B cell (primary cell): ENCODE measurements around the gene DNAJB2.

ENCODE experiments used
- EZH2 ChIP-seq: IDR thresholded peaks from 2 replicates; pipeline ENCODE4 v1.6.1; 2012; ENCODE audit warnings: borderline replicate concordance, low read depth, mild to moderate bottlenecking, moderate library complexity, low read length; ENCODE audit not compliant: insufficient read depth, poor library complexity, severe bottlenecking
- TF ChIP-seq, protein P1 (sequence below): fragments of 200-600 bp; IDR thresholded peaks from one replicate; pipeline ENCODE4 v1.8.0; 2022; ENCODE audit warnings: antibody characterized with exemption, mild to moderate bottlenecking

DNA sequence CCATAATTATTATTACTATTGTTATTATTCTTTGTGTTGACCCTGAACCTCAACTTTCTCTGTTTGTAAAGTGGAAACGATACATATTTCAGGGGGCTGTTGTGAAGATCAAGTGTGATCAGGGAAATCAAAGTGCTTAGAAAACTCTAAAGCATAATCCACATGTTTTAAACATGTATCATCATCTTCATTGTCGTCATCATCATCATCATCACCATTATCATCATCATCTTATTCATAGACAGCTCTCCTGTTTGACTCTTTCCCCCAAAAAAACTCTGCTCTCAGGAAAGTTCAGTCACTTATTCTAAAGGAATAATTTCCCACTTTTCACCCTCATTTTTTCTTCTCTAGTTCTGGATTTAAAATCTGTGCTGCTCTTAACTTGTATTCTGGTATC is 25.1 kb downstream of the DNAJB2 start:
- TF ChIP-seq, protein P1, sequence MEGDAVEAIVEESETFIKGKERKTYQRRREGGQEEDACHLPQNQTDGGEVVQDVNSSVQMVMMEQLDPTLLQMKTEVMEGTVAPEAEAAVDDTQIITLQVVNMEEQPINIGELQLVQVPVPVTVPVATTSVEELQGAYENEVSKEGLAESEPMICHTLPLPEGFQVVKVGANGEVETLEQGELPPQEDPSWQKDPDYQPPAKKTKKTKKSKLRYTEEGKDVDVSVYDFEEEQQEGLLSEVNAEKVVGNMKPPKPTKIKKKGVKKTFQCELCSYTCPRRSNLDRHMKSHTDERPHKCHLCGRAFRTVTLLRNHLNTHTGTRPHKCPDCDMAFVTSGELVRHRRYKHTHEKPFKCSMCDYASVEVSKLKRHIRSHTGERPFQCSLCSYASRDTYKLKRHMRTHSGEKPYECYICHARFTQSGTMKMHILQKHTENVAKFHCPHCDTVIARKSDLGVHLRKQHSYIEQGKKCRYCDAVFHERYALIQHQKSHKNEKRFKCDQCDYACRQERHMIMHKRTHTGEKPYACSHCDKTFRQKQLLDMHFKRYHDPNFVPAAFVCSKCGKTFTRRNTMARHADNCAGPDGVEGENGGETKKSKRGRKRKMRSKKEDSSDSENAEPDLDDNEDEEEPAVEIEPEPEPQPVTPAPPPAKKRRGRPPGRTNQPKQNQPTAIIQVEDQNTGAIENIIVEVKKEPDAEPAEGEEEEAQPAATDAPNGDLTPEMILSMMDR = no peak
- no peak for TF ChIP-seq EZH2
